ENCODE results near the gene PPP3R2. TPM values are rescaled to one million over a fixed set of nuclear protein-coding genes. Genes with fewer than 3 reads are reported as not detected.

PPP3R2 gene
- total RNA-seq, 1 experiment from 2014 or later, result not detected

DNA sequence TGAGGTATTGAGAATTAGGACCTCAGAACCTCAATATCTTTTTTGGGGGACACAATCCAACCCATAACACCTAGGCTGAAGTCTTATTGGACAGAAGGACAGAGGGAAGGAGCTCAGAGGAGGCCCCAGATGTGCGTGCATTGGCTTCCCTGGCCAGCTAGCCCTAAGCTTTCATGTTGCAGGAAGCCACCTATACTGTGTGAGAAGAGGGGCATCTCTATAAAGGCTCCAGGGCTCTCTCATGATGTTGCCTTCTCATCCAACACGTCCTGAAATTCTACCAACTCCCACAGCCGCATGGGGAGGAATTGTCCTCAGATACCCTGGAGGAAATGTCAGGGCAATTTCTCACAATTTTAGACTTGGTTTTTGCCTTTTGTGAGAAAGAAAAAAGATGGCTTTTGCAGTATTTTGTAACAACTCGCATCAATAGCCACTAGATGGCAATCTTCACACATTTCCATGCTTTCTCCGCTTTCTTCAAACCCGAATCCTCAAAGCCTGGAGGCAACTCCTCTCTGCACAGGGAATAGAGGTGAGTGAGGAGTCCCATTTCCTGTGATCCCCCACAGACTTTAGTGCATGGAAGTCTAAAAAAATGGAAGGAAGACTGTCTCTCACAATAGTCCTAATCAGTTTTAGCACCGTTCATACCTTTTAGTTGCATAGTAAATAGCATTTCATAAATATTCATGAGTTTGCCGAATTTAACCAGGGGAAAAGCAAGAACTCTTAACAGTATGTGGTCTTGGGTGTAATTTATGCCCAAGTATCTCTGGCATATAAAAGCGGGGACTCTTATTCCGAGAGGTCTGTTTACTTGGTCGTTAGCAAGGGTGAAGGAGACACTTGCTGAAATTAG is 7.4 kb upstream of the PPP3R2 start:
- Histone ChIP-seq H3K4ac (ENCODE audit: low read depth, low read length) (no peak overlapping the region), H4K5ac (ENCODE audit: insufficient read length, low read depth, low read length) (no peak overlapping the region), H3K9ac (ENCODE audit: extremely low read depth, insufficient read length, low read length) (no peak overlapping the region), H2BK120ac (ENCODE audit: low read depth, low read length, poor library complexity, severe bottlenecking) (no peak overlapping the region), H3K23ac (ENCODE audit: insufficient read length, low read depth, low read length) (no peak overlapping the region), H3T11ph (ENCODE audit: low read length) (no peak overlapping the region), H4K91ac (ENCODE audit: insufficient read length, low read depth, low read length) (no peak overlapping the region), H3K23me2 (ENCODE audit: insufficient read length, low read depth, low read length, poor library complexity, severe bottlenecking) (no peaks in the 10 kb centered on the region), H3K27ac (ENCODE audit: insufficient read length, low read depth, low read length) (no peak overlapping the region), H3K4me2 (ENCODE audit: insufficient read depth, insufficient read length, low read length) (no peak overlapping the region), H2AFZ (ENCODE audit: low read length) (no peak overlapping the region), H4K20me1 (ENCODE audit: control insufficient read depth, insufficient read depth, insufficient read length) (no peaks in the 10 kb centered on the region), H3K79me2 (ENCODE audit: insufficient read depth, low read length) (no peaks in the 10 kb centered on the region), H2BK20ac (ENCODE audit: low read depth, low read length, poor library complexity, severe bottlenecking) (no peak overlapping the region), H2BK15ac (ENCODE audit: low read depth, low read length) (no peak overlapping the region), H4K8ac (replicated peaks; ENCODE audit: insufficient read length, low read depth, low read length) (no peak overlapping the region), H3K14ac (ENCODE audit: insufficient read depth, low read length) (no peak overlapping the region), H2BK12ac (ENCODE audit: insufficient read length, low read depth, low read length) (no peak overlapping the region), H2AK5ac (ENCODE audit: insufficient read length, low read length) (no peak overlapping the region), H3K27me3 (ENCODE audit: insufficient read depth, low read length) (no peaks in the 10 kb centered on the region), H3K18ac (ENCODE audit: insufficient read length, low read depth, low read length) (no peak overlapping the region), H3K4me1 (ENCODE audit: insufficient read depth, low read length) (no peaks in the 10 kb centered on the region), H3K79me1 (ENCODE audit: insufficient read depth, low read depth, low read length, poor library complexity, severe bottlenecking) (no peaks in the 10 kb centered on the region), H3K56ac (ENCODE audit: insufficient read length, low read depth, low read length) (no peak overlapping the region), H2BK5ac (ENCODE audit: insufficient read length, low read length) (no peak overlapping the region), H3K9me3 (ENCODE audit: control insufficient read depth, low read depth, low read length) (no peaks in the 10 kb centered on the region)
- H3K27ac Mint-ChIP-seq, result no peak overlapping the region
- no peaks in the 10 kb centered on the region; the same call in 1 of the 2 replicates for H3K27me3 Mint-ChIP-seq (ENCODE audit: low read depth)
- TF ChIP-seq, protein P1, sequence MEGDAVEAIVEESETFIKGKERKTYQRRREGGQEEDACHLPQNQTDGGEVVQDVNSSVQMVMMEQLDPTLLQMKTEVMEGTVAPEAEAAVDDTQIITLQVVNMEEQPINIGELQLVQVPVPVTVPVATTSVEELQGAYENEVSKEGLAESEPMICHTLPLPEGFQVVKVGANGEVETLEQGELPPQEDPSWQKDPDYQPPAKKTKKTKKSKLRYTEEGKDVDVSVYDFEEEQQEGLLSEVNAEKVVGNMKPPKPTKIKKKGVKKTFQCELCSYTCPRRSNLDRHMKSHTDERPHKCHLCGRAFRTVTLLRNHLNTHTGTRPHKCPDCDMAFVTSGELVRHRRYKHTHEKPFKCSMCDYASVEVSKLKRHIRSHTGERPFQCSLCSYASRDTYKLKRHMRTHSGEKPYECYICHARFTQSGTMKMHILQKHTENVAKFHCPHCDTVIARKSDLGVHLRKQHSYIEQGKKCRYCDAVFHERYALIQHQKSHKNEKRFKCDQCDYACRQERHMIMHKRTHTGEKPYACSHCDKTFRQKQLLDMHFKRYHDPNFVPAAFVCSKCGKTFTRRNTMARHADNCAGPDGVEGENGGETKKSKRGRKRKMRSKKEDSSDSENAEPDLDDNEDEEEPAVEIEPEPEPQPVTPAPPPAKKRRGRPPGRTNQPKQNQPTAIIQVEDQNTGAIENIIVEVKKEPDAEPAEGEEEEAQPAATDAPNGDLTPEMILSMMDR (conservative IDR thresholded peaks at IDR 0.05), result peak; percentile 78
- H3K4me1 Mint-ChIP-seq, result peaks cover 3 to 7% of the 10 kb centered on the region in 2 experiments
- DNase-seq, result peak; percentile 53
- no peaks in the 10 kb centered on the region for H3K9me3 Mint-ChIP-seq
- WGBS (ENCODE audit: extremely low coverage, insufficient read length, low lambda C conversion rate), result no CpG with 5 or more reads among the region's 11 CpGs
- H3K4me3 Mint-ChIP-seq, result no peak overlapping the region
- no peaks in the 10 kb centered on the region for H3K36me3 Mint-ChIP-seq (ENCODE audit: insufficient read depth in 1 of 3, low read depth in 3 of 3)

All from H9 (cell line).